HEK293 (cell line): ENCODE data around the gene DES.
A peak's percentile ranks its signal among the peaks of the same experiment; 100 is the strongest.

Experiments
- CTCF ChIA-PET: fragments of 350-600 bp; formaldehyde crosslinking; extraction: SDS; loops from one replicate; lab custom pipeline; 2021; ENCODE audit warnings: antibody characterized with exemption; lab: Yijun Ruan, JAX
- POLR2A ChIA-PET: fragments of 300-600 bp; formaldehyde crosslinking; extraction: SDS; loops from one replicate; lab custom pipeline; 2020; ENCODE audit warnings: antibody characterized with exemption, inconsistent platforms; lab: Yijun Ruan, JAX
- H3K27ac ChIP-seq: fragments of 200-500 bp; sonication (Bioruptor generic); 2 replicates; pipeline ENCODE4 v1.5.1; 2014; ENCODE audit warnings: low read depth, low read length, control low read depth, inconsistent platforms; ENCODE audit errors: extremely low read depth
- H3K36me3 ChIP-seq, 2 experiments: fragments of 200-500 bp in 1 of 2; sonication (Bioruptor generic) in 1 of 2; 1 replicate in 1 of 2; 2 replicates in 1 of 2; pipeline ENCODE4 v1.5.1; 2014 to 2017; ENCODE audit warnings: inconsistent platforms in 2 of 2, low read length in 2 of 2; ENCODE audit not compliant: control insufficient read depth in 2 of 2, insufficient read depth in 1 of 2
- H3K4me1 ChIP-seq: fragments of 200-500 bp; sonication (Bioruptor generic); 2 replicates; pipeline ENCODE4 v1.5.1; 2014; ENCODE audit warnings: mild to moderate bottlenecking, low read length, inconsistent platforms; ENCODE audit not compliant: control insufficient read depth, insufficient read depth
- H3K4me3 ChIP-seq: 2 replicates; pipeline ENCODE4 v1.5.1; 2011; ENCODE audit warnings: low read depth, mild to moderate bottlenecking, control low read depth, low read length, moderate library complexity
- H3K9me3 ChIP-seq: fragments of 200-500 bp; sonication (Bioruptor generic); 2 replicates; pipeline ENCODE4 v1.5.1; 2014; ENCODE audit warnings: low read depth, low read length, inconsistent platforms; ENCODE audit not compliant: control insufficient read depth, insufficient read depth
- CTCF ChIP-seq: fragments of 450-650 bp; formaldehyde crosslinking; IDR thresholded peaks from 2 replicates; pipeline ENCODE4 v1.5.1; 2016; ENCODE audit warnings: missing biosample characterization, missing genetic modification characterization
- EGR2 ChIP-seq: fragments of 450-650 bp; formaldehyde crosslinking; IDR thresholded peaks from 2 replicates; pipeline ENCODE4 v1.5.1; 2016; ENCODE audit warnings: low read depth, missing biosample characterization, missing genetic modification characterization
- ELK4 ChIP-seq: IDR thresholded peaks from 2 replicates; pipeline ENCODE4 v1.6.1; 2011; ENCODE audit warnings: mild to moderate bottlenecking, low read depth, low read length, borderline replicate concordance
- HOXC10 ChIP-seq: sonication (generic); formaldehyde crosslinking; IDR thresholded peaks from 2 replicates; pipeline ENCODE4 v1.8.1; 2023; ENCODE audit warnings: mild to moderate bottlenecking, missing genetic modification reagents
- HOXD13 ChIP-seq: sonication (generic); formaldehyde crosslinking; IDR thresholded peaks from 2 replicates; pipeline ENCODE4 v1.8.0; 2022; ENCODE audit warnings: missing genetic modification reagents, borderline replicate concordance
- INSM2 ChIP-seq: fragments of 450-650 bp; formaldehyde crosslinking; IDR thresholded peaks from 2 replicates; pipeline ENCODE4 v1.5.1; 2016; ENCODE audit warnings: missing biosample characterization, missing genetic modification characterization
- KLF10 ChIP-seq: fragments of 450-650 bp; IDR thresholded peaks from 2 replicates; pipeline ENCODE4 v1.5.1; 2018; ENCODE audit warnings: missing biosample characterization, mild to moderate bottlenecking, missing genetic modification characterization
- KLF9 ChIP-seq: fragments of 450-650 bp; formaldehyde crosslinking; IDR thresholded peaks from 2 replicates; pipeline ENCODE4 v1.5.1; 2016; ENCODE audit warnings: missing biosample characterization, missing genetic modification characterization, low read depth
- PBX3 ChIP-seq: sonication (generic); formaldehyde crosslinking; IDR thresholded peaks from 2 replicates; pipeline ENCODE4 v1.8.1; 2022; ENCODE audit warnings: mild to moderate bottlenecking, moderate library complexity, missing genetic modification reagents
- PRDM1 ChIP-seq: fragments of 450-650 bp; formaldehyde crosslinking; IDR thresholded peaks from 2 replicates; pipeline ENCODE4; 2016; ENCODE audit warnings: missing biosample characterization, missing genetic modification characterization
- SCRT1 ChIP-seq: fragments of 450-650 bp; formaldehyde crosslinking; IDR thresholded peaks from 2 replicates; pipeline ENCODE4 v1.5.1; 2016; ENCODE audit warnings: missing biosample characterization, missing genetic modification characterization, borderline replicate concordance
- SP3 ChIP-seq: fragments of 450-650 bp; formaldehyde crosslinking; IDR thresholded peaks from 2 replicates; pipeline ENCODE4 v1.5.1; 2016; ENCODE audit warnings: missing biosample characterization, missing genetic modification characterization
- ZFHX2 ChIP-seq: fragments of 450-650 bp; formaldehyde crosslinking; conservative IDR thresholded peaks from 2 replicates; pipeline ENCODE4 v1.5.1; 2016; ENCODE audit warnings: missing biosample characterization, missing genetic modification characterization
- ZNF19 ChIP-seq: fragments of 450-650 bp; formaldehyde crosslinking; IDR thresholded peaks from 2 replicates; pipeline ENCODE4; 2016; ENCODE audit warnings: missing biosample characterization, missing genetic modification characterization, low read depth
- ZNF26 ChIP-seq: fragments of 450-650 bp; formaldehyde crosslinking; IDR thresholded peaks from 2 replicates; pipeline ENCODE4 v1.5.1; 2016; ENCODE audit warnings: missing biosample characterization, missing genetic modification characterization
- ZNF514 ChIP-seq: fragments of 450-650 bp; formaldehyde crosslinking; IDR thresholded peaks from 2 replicates; pipeline ENCODE4 v1.5.1; 2016; ENCODE audit warnings: missing biosample characterization, missing genetic modification characterization
- ZNF623 ChIP-seq: fragments of 450-650 bp; formaldehyde crosslinking; IDR thresholded peaks from 2 replicates; pipeline ENCODE4 v1.5.1; 2016; ENCODE audit warnings: missing biosample characterization, missing genetic modification characterization
- ZNF670 ChIP-seq: fragments of 450-650 bp; formaldehyde crosslinking; IDR thresholded peaks from 2 replicates; pipeline ENCODE4 v1.5.1; 2016; ENCODE audit warnings: missing biosample characterization, missing genetic modification characterization, low read depth

The DES gene

GRCh38 chr2:219457784-219458369, 39.7 kb downstream of the DES start:
- H3K9me3 ChIP-seq: no peaks in the 10 kb centered on the region
- ChIA-PET POLR2A (interaction anchor here (0.7 kb wide), 1 partner anchor 36 kb away, joined by 6 read pairs; no protein-coding TSS in a partner anchor), CTCF (interaction anchor here (0.6 to 3.1 kb wide), 14 partner anchors 11 to 1228 kb away, joined by 3 to 30 read pairs (median 6); a partner anchor contains a TSS)
- peaks cover 2% of the 10 kb centered on the region; the same call in 1 of the 2 replicates for H3K4me1 ChIP-seq
- H3K4me3 ChIP-seq: no peak overlapping the region
- H3K27ac ChIP-seq: no peak overlapping the region
- peaks cover 0 to 9% of the 10 kb centered on the region in 2 experiments; a peak in 2 of 3 replicates for H3K36me3 ChIP-seq
- TF ChIP-seq PBX3 (CRISPR knock-in tag) (no peak), ZFHX2 (tag by site-specific recombination) (peak; percentile 54), PRDM1 (tag by site-specific recombination) (peak; percentile 46; the same call in 1 of the 2 replicates), CTCF (tag by site-specific recombination) (0 out of 2 replicates have a peak, but pooled peaks have one; percentile 19), EGR2 (tag by site-specific recombination) (peak; percentile 51; the same call in 1 of the 2 replicates)

GRCh38 chr2:219458996-219459395, 40.8 kb downstream of the DES start:
- ChIA-PET POLR2A (no interaction called here), CTCF (interaction anchor here (0.8 to 3.1 kb wide), 14 partner anchors 9 to 78 kb away, joined by 3 to 30 read pairs (median 6); a partner anchor contains a TSS)
- no peaks in the 10 kb centered on the region for H3K9me3 ChIP-seq
- peaks cover 2% of the 10 kb centered on the region; the same call in 1 of the 2 replicates for H3K4me1 ChIP-seq
- H3K27ac ChIP-seq: no peak overlapping the region
- TF ChIP-seq HOXC10 (CRISPR knock-in tag) (no peak), ZNF26 (tag by site-specific recombination) (no peak), ZNF19 (tag by site-specific recombination) (no peak), ZNF670 (tag by site-specific recombination) (no peak), KLF9 (tag by site-specific recombination) (no peak), HOXD13 (no peak), ZNF514 (no peak)
- peaks cover 0 to 9% of the 10 kb centered on the region in 2 experiments; a peak in 2 of 3 replicates for H3K36me3 ChIP-seq
- no peak overlapping the region for H3K4me3 ChIP-seq

- POLR2A ChIA-PET: no interaction called here
- CTCF ChIA-PET: interaction anchor here (0.6 to 3.1 kb wide), 20 partner anchors 9 to 717 kb away, joined by 3 to 30 read pairs (median 4); a partner anchor contains a TSS
- H3K27ac ChIP-seq: no peak overlapping the region
- TF ChIP-seq ELK4 (no peak), SP3 (no peak), SCRT1 (tag by site-specific recombination) (no peak), ZFHX2 (tag by site-specific recombination) (peak; percentile 67), KLF10 (no peak), CTCF (tag by site-specific recombination) (peak; percentile 77), INSM2 (tag by site-specific recombination) (no peak), ZNF623 (no peak)
Measured at GRCh38 chr2:219459460-219460311, 41.5 kb downstream of the DES start.

More at GRCh38 chr2:219459460-219460311, 41.5 kb downstream of the DES start:
- H3K4me1 ChIP-seq: peaks cover 2% of the 10 kb centered on the region; the same call in 1 of the 2 replicates
- H3K36me3 ChIP-seq: peaks cover 0 to 16% of the 10 kb centered on the region in 2 experiments; a peak in 2 of 3 replicates
- H3K4me3 ChIP-seq: no peak overlapping the region
- H3K9me3 ChIP-seq: no peaks in the 10 kb centered on the region
